Activated CD8-positive, alpha-beta memory T cell treated with anti-CD3 and anti-CD28 coated beads for 4 hours (primary cell): ENCODE results near the gene SIGMAR1.

Experiments used
- DNase-seq, 2 donors: peaks; one replicate each; pipeline ENCODE4 v3.0.0-alpha.2; 2020; ENCODE audit warnings: low read depth in 2 of 2

Gene SIGMAR1

DNA sequence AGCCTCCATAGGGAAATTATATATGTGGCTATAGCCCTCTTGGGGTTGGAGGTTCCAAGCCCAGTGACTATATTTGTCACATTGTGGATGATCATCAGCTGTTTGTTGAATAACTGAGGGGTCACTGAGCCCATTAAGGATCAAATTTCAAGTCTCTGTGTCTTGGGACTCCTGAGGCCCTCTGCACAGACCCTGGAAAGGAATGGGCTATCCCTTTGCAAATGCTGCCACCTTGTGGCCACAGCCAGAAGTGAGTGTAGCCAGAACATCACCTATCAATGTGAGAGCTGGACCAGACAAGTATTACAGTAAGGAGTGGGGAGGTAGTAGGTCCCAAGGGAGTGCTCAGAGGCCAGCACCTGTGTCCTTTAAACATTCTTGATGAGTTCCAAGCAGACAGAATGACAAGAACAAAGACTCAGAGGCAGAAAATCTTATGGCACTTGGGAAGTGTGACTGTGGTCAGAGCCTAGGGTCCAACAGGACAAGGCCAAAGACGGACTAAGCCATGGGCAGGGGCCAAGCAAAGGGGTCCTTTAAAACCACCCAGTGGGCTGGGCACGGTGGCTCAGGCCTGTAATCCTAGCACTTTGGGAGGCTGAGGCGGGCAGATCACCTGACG lies 33.9 kb downstream of the SIGMAR1 start:
- DNase-seq, result peak; percentile 59 to 66

DNA sequence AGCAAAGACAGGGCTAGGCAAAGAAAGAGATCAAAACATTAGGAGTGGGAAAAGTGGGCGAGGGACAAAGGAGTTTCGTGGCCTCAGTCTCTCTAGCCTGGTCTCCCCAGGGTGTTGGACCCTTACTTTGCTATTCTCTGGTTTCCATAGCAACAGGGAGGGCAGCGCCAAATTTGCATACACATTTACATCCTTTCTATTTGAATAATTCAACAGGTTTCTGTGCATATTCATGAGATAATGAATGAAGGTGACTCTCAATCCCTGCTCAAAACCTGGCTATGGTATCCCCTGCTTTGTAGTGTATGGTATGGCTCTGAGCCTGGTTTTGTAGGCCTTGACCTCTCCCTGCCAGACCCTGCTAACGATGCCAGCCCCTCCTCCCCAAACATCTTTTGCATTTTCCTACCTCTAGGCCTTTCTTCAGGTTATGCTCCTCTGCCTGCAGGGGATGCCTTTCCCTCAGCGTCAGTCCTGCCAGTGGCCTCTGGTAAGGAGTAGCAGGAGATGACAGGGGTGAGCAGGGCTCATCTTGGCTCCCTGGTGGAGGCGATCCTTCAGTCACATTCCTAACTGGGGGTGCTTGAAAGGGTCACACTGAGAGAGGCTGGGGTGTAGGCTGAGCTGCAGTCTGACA lies 35.5 kb downstream of the SIGMAR1 start:
- DNase-seq, result no peak

DNA sequence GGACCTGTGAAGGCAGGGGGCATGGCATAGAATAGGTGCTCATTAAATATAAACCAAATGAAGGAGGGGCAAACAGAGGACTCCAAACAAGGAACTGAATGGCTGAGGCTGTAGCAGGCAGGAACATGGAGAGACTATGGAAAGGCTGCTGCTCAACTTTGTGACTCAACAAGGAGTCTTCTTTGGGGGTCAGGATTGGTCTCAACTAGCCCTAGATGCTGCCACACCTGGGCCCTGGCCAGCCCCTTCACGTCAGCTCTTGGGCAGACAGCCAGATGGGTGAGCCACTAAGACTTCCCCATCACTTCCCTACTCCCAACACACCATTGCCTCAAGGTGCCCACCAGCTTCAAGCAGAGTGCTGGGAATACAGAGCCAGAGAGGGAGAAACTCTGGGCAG lies 36.7 kb downstream of the SIGMAR1 start:
- no peak for DNase-seq

DNA sequence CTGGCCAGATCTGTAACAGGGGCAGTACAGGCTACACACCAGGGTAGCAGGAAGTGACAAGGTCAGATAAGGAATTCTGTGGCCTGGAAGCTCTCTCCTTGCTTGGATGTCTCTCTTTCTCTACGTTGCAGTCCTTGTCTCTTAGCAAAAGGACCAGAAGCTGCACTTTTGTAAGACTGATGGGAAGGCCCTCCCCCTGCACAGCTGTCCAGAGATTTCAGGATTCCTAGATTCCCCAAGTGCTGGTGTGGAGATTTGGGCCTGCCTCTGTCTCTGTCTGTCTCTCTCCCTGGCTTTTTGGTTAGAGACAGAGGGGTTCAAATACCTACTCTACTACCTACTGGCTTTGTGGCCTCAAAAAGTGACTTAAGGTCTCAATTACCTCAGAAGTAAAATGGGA lies 38.0 kb downstream of the SIGMAR1 start:
- DNase-seq, result no peak

DNA sequence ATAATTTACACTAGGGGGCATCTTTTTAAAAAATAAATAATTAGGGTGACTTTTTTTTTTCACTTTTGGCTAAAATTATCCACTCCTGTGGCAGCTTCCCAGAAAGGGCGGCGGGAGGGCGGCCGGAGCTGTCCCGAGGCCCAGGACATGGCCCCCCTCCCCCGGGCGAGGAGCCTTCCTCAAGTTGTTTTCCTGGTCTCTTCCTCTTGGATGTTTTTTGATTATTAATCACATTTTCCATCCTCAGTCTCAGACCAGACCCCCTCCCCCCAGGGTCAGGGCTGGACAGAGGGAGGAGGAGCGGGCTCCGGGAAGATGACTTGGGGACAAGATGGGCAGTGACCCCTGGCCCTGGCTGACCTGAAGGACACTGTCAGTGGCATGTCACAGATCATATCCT lies 43.4 kb downstream of the SIGMAR1 start:
- no peak for DNase-seq

DNA sequence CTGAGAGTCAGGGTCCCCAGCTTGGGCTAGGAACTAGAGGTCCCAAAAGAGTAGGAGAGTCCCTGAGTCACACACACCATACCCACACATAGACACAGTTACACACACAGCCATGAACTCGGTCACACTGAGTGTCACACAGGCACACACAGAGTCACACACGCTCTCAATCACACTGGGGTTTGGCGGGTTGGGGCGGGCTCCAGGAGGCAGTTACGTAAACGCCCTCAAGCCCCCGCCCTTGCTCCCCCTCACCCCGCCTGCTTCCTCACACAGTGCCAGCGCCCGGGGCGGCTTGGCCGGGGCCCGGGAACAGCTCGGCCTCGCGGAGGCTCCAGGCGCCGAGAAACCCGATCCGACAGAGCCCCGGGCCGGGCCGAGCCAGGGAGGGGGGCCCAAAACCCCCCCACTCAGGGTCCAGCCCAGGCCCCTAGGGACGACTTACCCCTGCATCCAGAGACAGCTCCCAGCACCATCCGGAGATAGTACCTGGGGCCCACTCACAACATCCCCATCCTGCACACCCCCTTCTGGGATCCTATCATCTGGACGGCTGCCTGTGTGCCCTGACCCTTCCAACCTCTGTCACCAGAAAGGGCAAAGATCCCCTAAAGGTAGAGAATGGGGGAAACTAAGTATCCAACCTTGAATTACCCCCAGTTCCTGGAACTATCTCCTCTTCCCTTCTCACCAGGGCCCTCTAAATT lies 44.5 kb downstream of the SIGMAR1 start:
- no peak for DNase-seq

DNA sequence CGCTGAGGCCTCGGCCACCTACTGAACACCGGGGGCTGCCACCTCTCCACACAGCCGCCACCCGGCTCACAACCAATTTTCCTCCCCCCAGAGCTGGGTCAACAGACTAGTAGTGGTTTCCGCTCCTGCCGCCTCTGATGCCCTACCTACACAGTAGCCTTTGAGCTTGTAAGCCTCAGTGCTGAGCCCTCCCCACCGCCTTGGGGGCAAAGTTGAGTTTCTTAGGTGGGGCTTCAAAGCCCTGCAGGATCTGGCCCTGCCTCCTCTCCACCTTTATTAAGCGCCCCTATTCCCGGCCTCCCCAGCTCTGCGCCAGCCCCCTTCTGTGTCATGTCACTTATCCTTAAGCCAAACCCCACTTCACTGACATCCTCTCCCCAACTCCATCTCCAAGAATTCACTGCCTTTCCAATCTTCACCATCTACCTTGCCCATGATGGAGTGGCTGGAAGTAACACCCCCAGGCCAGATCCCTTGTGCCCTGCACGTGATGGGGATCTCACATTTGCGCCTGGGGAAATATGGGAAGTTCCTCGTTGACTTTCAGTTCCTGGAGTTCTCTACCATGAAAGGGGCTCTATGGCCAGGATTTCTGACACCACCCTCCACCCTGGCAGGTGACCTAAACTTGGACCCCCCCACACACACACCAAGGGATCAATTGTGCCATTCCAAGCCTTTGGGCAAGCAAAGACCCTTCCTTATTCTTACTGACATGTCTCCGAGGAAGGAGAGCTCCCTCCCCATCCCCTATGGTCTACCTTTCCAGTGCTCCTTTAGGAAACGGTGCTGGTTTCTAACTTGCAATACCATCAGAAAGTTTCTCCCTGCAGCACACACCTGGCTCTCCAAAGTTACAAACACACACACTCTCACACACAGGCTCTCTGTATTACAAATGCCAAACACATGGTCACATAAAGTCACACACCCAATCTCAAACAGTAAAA lies 45.4 kb downstream of the SIGMAR1 start:
- no peak for DNase-seq

DNA sequence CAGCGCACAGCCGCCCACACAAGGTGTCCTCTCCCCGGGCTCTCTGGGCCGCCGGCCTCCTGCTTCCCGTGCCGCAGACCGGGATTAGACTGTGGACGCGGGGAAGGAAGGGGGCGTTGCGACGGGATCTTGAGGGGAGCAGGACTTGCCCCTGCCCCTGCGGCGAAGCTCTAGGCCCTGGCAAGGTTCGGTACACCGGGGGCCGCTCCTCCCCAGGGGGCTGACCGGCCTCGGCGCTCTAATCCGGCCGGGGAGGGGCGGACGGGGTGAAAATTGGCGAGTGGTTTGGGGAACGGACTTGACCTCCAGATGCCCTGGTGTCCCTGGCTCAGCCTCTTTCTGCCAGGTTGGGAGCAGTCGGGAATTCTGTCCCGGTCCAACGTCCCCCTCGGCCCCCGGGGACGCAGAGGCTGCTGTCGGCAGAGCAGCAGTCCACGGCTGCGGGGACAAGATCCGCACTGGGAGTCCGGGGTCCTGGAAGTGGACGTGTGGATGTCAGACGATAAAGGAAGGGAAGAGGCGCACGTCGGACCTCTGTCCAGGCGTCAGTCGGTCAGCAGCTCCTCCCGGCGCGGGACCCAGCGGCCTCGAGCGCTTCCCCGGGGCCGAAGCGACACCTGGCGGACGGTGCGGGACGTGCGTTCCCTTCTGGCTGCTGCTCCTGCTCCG lies 46.2 kb downstream of the SIGMAR1 start:
- DNase-seq, result peak; percentile 51 to 54

DNA sequence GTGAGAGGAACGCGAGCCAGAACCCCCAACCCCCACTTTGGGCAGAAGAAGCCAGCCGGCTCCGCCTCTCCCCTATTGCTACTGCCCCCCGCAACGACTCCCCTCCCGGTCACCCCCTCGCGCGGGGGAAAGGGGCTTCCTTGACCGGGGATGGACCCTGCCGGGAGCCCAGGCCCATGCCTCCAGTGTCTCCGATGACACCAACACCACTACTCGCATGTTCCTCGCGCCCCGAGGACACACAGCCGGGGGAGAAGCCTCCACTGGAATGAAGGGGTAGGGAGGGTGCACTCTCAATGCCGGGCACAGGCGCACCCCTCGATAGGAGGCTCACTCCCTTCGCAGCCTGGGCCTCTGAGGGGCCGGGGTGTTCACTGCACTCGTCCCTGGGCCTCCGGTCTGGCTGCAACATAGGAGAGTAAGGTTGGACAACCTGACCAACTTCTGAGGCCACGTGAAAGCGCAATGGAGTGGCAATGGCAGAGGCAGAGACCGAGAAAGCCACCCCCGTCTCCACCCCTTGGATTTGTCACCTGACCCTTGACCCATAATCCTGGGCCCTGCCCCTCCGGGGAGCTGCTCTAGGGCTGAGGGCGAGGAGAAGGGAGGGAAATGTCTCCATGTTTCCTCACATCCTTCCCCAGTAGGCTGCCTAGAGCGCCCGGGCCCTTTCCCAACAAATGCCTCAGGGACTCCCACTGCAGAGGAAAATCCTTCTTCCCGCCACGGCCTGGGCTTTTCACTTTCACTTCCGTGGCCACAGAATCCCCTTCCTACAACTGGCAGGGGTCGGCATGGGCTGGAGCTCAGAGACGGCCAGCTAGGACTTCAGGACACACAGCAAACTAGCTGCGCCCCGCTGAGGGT lies 47.0 kb downstream of the SIGMAR1 start:
- DNase-seq, result no peak

DNA sequence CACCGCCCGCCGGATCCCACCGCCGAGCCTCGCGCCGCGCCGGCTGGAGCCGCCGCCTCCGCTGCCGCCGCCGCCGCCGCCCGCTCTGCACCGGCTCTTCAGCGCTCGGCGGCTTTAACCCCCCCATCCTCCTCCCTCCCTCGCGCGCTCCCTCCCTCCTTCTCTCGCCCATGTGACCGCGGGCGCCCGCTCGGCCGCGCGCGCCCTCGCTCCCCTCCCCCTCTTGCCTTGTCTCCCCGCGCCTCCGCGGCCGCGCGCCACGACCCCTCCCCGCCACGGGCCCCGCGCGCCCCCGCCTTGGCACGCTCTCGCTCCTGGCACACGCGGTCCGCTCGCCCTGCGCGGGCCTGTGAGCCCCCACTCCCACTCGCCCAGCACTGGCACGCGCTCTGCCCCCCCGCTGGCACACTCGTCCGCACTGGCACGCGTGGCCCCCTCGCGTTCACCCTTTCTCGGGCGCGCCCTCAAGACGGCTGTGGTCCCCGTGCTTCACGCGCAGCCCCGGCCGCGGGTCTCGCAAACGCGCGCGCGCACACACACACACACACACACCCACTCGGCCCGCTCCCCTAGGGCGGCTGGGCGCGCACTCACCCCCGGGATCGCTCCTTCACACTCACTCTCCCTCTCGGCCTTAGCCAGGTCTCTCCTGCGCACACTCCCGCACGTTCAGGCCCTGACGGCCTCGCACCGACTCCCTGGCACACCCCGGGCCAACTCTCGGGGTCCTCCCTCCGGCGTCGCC lies 47.8 kb downstream of the SIGMAR1 start, which contains the start of gene CNTFR:
Gene CNTFR (minus strand): TSS at position 89 of the 745 bp plus-strand sequence. CDS start 20,743 bp downstream, outside the sequence.
- no peak for DNase-seq

DNA sequence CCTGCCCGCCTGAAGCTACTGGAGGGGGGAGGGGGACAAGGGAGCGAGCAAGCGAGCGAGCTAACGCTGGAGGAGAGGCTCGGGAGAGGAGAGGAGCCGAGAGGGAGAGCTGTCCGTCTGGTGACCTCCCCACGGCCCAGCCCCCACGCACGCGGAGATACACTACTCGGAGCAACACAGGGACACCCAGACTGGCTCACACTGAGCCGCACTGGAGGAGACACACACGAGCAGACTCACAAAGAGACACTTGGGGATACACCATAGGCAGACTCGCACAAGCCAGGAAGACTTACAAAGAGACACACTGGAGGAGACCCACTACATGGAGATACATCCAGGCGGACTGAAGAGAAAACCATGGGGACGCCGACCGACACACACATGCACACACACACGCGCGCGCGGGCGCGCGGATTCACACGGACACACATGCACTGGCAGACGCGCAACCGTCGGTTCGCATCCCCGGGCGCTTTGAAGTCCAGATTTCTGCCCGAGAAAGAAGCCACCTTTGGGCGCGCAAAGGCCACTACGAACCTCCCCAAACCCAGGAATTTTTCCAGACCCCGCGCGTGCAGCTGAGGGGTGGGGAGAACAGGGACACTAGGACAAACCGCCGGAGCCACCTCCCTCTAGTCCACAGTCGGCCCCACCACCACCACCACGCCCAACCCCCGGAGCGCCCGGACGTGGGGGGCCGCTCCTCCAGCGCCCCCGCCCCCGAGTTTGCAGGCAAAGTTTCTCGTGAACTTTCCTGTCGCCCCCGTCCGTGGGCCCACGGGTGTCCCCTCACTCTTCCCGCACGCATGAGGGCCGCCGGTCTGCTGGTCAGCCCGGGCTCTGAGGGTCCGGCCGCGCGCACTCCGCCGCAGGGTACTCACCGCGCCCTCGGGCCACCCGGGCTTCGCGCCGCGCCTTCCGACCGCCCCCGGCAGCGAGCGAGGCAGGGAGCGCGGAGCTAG lies 48.6 kb downstream of the SIGMAR1 start:
- no peak for DNase-seq

DNA sequence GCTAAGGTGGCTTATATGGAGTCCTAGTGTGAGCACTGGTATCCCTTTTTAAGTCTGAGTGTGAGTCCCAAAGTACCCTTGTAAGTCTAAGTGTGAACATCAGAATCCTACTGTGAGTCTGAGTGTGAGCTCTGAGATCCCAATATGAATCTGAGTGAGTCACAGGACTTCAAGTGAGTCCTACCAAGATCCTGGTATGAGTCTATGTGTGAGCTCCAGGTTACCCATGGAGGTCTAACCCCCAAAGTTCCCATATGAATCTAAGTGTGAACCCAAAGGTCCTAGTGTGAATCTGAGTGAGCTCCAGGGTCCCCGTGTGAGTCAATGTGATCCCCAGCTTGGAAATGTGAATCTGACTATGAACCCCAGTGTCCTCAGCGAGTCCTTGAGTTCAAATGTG lies 50.3 kb downstream of the SIGMAR1 start:
- DNase-seq, result no peak

DNA sequence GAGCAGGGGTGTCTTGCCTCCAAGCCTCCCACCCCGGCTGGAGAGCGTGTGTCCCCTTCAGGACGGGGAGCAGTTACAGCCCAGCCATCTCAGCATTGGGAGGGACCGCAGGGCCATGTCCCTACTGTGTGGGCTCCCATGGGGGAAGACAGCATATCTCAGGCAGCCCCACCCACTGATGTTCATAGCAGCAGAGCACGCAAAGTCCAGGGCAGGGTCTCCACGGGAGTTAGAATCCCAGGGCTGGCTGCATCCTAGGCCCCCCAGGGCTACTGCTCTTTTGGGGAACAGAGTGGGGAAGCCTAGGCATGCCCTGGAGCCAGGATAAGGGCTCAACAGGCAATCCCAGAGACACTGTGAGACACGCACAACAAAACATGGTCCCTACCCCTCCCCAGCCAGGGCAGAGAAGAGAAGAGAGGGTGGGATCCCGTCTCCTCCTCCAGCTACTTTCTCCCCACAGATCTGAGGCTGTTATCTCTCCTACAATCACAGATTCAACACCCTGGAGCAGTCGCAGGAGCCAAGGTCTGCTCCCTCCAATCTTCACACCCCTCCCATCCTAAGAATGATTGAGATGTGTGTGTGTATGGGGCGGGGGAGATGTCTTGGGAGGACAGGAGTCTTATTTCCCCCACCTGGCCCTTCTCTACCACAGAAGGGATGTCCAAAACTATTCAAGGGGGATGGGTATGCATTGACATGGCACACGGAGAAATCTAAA lies 51.5 kb downstream of the SIGMAR1 start:
- no peak for DNase-seq

DNA sequence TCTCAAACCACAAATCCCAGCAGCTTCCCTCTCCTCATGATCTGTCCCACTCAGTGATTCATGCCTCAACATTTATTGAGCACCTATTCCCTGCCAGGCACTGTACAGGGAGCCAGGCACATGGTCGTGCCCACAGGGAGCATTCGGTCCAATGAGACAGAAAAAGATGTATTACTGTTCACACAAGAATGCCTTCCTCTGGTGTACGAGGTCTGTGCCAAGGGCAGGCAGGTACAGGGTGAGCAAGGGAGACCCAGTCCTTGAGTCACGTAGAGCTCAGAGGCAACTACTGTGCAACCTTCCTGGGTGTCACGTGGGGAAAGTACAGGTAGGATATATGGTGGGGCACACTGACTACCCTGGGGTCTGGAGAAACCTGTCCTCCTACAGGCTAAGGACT lies 52.6 kb downstream of the SIGMAR1 start:
- DNase-seq, result no peak
